Naive thymus-derived CD8-positive, alpha-beta T cell (primary cell): ENCODE data around the gene EVI5L. TPM values are rescaled to one million over a fixed set of nuclear protein-coding genes. Genes with fewer than 3 reads are reported as not detected.

Experiments
- ATAC-seq, 2 donors: fragments of 150-1000 bp; cut with Tn5 transposase in 1 of 2; sonication (Bioruptor Pico), chemical (Tn5 transposase) in 1 of 2; 1 replicate in 1 of 2; 2 replicates in 1 of 2; pipeline ENCODE4 v1.10.0; 2021; ENCODE audit warnings: mild to moderate bottlenecking in 2 of 2, moderate library complexity in 2 of 2
- POLR2A ChIA-PET: fragments of 350-600 bp; sonication (Branson Sonifier 250); formaldehyde crosslinking; loops from one replicate; lab custom pipeline; 2021; ENCODE audit warnings: antibody characterized with exemption; lab: Charles Lee
- DNase-seq, 10 donors: peaks; one replicate each; pipeline versions ENCODE4 v3.0.0 to v3.0.0-alpha.2; 2020 to 2022
- H3K27ac Mint-ChIP-seq, 10 donors: one replicate each; pipeline ENCODE4 v1.8.0; 2020 to 2022; ENCODE audit warnings: mild to moderate bottlenecking in 10 of 10, mixed read lengths in 10 of 10, moderate library complexity in 4 of 10, inconsistent platforms in 1 of 10
- H3K27me3 Mint-ChIP-seq, 5 donors: one replicate each; pipeline ENCODE4 v1.8.0; 2021 to 2022; ENCODE audit warnings: mixed read lengths in 5 of 5
- H3K36me3 Mint-ChIP-seq, 3 donors: one replicate each; pipeline ENCODE4 v1.8.0; 2020 to 2022; ENCODE audit warnings: mixed read lengths in 3 of 3, mild to moderate bottlenecking in 2 of 3, inconsistent platforms in 1 of 3
- H3K4me1 Mint-ChIP-seq, 4 donors: one replicate each; pipeline ENCODE4 v1.8.0; 2021 to 2022; ENCODE audit warnings: mixed read lengths in 4 of 4
- H3K4me3 Mint-ChIP-seq, 10 donors: one replicate each; pipeline ENCODE4 v1.8.0; 2020 to 2022; ENCODE audit warnings: mild to moderate bottlenecking in 10 of 10, mixed read lengths in 10 of 10, moderate library complexity in 6 of 10, inconsistent platforms in 1 of 10
- H3K9me3 Mint-ChIP-seq, 9 donors: one replicate each; pipeline ENCODE4 v1.8.0; 2020 to 2022; ENCODE audit warnings: mixed read lengths in 9 of 9, mild to moderate bottlenecking in 3 of 9, inconsistent platforms in 1 of 9, moderate library complexity in 1 of 9
- polyA plus RNA-seq, 3 donors: library from polyadenylated mRNA; unstranded; fragments of 300-500 nt; fragmentation: Illumina TruSeq; gene quantifications; one replicate each; pipeline ENCODE4 v1.2.3, GENCODE V29; 2021
- total RNA-seq, 8 experiments: library from RNA in 2 of 8; stranded (reverse) in 2 of 8; gene quantifications; one replicate each; pipeline ENCODE4 v1.2.3 and lab custom pipeline; 2021 to 2026

The EVI5L gene
- total and polyA plus RNA-seq, 5 experiments from 2014 or later: 1.1 to 11.5 (median 2.7) TPM

DNA sequence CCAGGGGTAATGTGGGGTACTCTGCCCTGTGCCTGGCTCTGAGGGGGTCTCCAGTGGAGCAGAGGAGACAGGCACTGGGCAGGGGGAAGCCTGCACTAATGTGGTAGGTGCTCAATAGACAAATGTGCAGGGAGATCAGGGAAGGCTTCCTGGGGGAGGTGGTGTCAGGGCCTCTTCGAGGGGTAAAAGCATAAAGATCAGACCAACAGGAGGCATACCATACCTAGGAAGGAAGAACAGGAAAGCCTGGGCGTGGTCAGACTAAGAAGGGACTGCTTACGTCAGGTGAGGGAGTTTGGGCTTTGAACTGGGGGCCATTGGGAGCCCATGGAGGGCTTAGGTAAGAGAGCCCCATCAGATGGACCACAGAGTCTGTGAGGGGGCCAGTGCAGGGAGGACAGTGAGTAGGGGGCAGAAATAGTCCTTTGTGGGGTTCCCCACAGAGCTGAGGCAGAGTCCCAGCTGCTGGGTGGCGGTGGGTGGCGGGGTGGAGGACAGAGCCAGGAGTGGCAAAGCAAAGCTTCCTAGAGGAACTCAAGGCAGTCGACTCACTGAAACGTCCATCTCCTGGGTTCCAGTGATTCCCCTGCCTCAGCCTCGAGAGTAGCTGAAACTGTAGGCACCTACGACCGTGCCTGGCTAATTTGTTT, 35.4 kb downstream of the EVI5L start:
- no peaks in the 10 kb centered on the region for H3K9me3 Mint-ChIP-seq
- no peaks in the 10 kb centered on the region for H3K36me3 Mint-ChIP-seq
- POLR2A ChIA-PET: interaction anchor here (0.8 kb wide), 1 partner anchor 38 kb away, joined by 3 read pairs; the partner anchor contains the start of gene MAP2K7
- ATAC-seq: no peak
- H3K4me1 Mint-ChIP-seq: peaks cover 15 to 34% (median 31%) of the 10 kb centered on the region in 4 donors
- H3K4me3 Mint-ChIP-seq: peak overlapping the region in 5 of 10 donors; percentile 10 to 59 (median 31)
- H3K27ac Mint-ChIP-seq: peak overlapping the region in 4 of 10 donors; percentile 24 to 80 (median 50)
- H3K27me3 Mint-ChIP-seq: peaks cover 0 to 13% (median 0%) of the 10 kb centered on the region in 5 donors
- DNase-seq: no peak

DNA sequence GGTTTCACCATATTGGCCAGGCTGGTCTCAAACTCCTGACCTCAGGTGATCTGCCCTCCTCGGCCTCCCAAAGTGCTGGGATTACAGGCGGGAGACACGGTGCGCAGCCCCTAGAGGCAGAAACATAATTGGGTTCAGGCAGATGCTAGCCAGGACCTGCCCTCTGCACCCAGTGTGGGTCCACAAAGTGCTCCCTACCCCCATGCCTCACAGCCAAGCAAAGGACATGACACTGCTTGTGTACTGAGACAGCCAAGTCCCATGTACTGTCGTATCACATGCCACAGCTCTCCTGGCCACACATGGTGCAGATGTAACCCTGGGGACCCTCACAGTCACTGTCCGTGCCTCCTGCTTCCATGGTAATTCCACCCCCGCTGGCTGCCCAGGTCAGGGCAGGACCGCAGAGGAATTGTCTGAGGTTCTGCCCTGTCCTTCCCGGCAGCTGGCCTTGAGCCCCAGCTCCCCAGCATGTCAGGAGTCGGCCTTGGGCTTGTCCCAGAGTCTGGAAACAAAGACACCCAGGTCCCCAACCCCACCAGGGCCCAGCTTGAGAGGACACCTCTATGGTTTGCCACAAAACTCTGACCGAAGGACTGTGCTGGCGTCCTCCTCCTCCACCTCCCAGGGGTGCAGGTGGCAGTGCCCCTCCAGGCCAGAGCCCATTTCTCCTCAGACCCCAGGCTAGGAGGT, 36.5 kb downstream of the EVI5L start:
- ATAC-seq: no peak
- peak in 1 of 10 donors; percentile 63 for DNase-seq
- H3K9me3 Mint-ChIP-seq: no peaks in the 10 kb centered on the region
- peak overlapping the region in 2 of 10 donors; percentile 10 to 87 for H3K4me3 Mint-ChIP-seq
- H3K27me3 Mint-ChIP-seq: peaks cover 0 to 10% (median 8%) of the 10 kb centered on the region in 5 donors
- no peak overlapping the region for H3K27ac Mint-ChIP-seq
- POLR2A ChIA-PET: interaction anchor here (0.8 kb wide), 1 partner anchor 37 kb away, joined by 3 read pairs; the partner anchor contains the start of gene MAP2K7
- peaks cover 22 to 41% (median 36%) of the 10 kb centered on the region in 4 donors for H3K4me1 Mint-ChIP-seq
- peaks cover 0 to 2% (median 1%) of the 10 kb centered on the region in 3 donors for H3K36me3 Mint-ChIP-seq

DNA sequence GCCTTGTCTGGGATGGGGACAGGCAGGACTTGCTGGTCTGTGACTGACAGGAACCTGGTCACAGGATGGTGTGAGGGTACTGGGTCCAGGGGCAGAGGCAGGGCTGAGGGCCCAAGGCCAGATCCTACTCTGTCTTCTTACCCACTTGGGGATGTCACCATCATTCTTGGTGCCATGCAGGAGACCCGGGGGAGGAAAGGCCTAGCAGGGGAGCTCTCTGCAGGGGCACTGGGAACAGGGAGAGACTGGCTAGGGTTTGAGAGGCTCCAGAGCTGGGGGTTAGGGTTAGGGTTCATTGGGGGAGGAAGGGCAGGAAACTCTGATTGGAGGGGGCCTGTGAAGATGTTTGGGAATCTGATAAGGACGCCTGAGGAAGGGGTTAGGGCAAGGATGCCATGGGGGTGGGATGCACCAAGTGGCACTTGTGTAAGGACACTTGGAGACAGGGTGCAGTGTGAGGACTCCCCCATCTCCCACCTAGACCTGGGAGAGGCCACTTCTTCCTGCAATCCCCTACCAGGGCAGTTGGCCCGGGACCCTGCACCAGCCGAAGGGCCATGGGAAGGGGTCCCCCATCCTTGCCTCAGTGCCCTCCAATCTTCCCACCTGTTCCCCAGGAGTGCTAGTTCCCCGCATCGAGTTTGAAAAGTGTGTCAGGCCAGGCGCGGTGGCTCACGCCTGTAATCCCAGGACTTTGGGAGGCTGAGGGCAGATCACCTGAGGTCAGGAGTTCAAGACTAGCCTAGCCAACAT, 37.2 kb downstream of the EVI5L start:
- Mint-ChIP-seq H3K36me3 (peaks cover 0 to 2% (median 1%) of the 10 kb centered on the region in 3 donors), H3K4me3 (peak overlapping the region in 7 of 10 donors; percentile 9 to 87 (median 24)), H3K9me3 (no peaks in the 10 kb centered on the region), H3K27ac (peak overlapping the region in 1 of 10 donors; percentile 29), H3K4me1 (peaks cover 28 to 48% (median 40%) of the 10 kb centered on the region in 4 donors), H3K27me3 (peaks cover 0 to 16% (median 11%) of the 10 kb centered on the region in 5 donors)
- DNase-seq (no peak), ATAC-seq (no peak)
- POLR2A ChIA-PET: interaction anchor here (2.6 kb wide), 1 partner anchor 37 kb away, joined by 17 read pairs; the partner anchor contains the start of gene MAP2K7

DNA sequence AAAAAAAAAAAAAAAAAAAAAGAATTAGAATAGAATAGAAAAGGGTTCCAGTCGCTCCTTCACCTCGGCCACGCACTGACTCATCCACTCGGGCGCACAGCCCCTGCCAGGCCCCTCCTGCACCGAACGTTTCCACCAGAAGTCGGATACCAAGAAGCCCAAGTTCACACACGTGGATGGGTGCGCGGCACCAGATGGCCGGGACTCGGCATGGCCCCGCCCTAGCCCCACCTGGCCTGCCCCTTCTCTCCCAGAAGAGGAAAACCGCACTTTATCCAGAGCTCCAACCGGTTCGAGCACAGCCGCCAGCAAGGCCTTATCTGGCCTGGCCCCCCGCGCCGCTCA, 38.3 kb downstream of the EVI5L start:
- DNase-seq (peak in 3 of 10 donors; percentile 25 to 66 (median 34)), ATAC-seq (no peak)
- H3K9me3 Mint-ChIP-seq: no peaks in the 10 kb centered on the region
- peaks cover 30 to 55% (median 44%) of the 10 kb centered on the region in 4 donors for H3K4me1 Mint-ChIP-seq
- H3K4me3 Mint-ChIP-seq: peak overlapping the region; percentile 36 to 87 (median 82)
- H3K36me3 Mint-ChIP-seq: peaks cover 0 to 2% (median 1%) of the 10 kb centered on the region in 3 donors
- POLR2A ChIA-PET: interaction anchor here (0.5 to 2.6 kb wide), 11 partner anchors 7 to 1226 kb away, joined by 3 to 29 read pairs (median 5); partner anchors contain the start of genes EVI5L, MAP2K7, SNAPC2 and TIMM44
- peaks cover 0 to 22% (median 13%) of the 10 kb centered on the region in 5 donors for H3K27me3 Mint-ChIP-seq
- H3K27ac Mint-ChIP-seq: peak overlapping the region in 5 of 10 donors; percentile 7 to 92 (median 80)

DNA sequence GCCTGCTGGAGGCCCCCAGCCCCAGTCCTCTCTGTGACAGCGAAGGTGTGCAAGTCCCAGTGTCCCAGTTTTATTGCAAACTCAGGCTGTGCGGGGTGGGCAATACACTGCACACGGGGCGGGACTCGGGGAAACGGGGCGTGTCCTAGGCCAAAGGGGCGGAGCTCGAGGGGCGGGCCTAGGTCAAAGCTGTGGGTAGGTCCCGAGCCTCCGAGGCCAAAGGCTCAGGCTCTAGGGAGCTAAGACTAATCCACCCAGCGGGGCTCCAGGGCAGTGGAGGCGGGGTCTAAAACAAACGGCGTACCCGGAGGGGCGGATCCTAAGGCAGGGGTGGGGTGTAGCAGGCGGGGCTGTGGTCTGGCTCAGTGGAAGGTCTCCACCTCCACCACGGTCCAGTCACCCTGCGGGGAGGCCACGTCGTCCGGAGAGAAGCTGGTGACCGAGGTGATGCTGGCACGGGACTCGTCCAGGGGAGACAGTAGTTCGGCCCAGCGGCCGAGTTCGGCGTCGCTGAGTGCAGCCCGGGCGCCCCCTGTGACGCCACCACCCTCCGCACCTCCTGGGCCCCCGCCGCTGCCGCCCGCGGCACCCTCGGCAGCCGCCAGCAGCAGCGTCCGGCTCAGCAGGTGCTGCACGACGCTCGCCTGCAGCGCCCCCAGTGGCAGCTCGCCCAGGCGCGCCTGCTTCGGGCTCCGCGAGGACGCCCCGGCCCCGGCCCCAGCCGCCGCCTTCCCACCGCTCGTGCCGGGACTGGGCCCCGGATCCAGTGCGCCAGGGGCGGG, 38.8 kb downstream of the EVI5L start:
- H3K4me1 Mint-ChIP-seq: peaks cover 30 to 60% (median 46%) of the 10 kb centered on the region in 4 donors
- ATAC-seq: peak; percentile 77 to 79
- H3K4me3 Mint-ChIP-seq: peak overlapping the region; percentile 73 to 91 (median 83)

DNA sequence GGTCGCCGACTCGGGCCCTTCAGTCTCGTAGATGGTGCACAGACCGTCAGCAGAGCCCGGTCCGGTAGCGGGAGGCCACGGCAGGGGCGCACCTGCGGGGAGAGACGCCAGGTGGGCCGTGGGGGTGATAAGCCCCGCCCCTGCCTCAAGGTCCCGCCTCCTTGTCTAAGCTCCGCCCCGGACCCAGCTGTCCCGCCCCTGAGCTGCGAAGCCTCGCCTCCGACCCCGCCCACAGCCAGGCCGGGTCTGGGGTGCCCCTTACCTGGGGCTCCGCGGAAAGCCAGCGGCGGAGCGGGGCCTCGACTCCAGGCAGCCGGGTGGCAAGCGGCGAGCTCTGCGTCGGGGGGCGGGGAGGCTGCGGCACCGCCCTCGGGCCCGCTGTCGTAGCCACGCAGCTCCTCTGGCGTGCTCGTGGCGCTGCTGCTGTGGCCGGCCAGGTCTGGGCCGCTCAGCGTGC, 39.5 kb downstream of the EVI5L start:
- Mint-ChIP-seq H3K27ac (peak overlapping the region in 6 of 10 donors; percentile 65 to 85 (median 81)), H3K27me3 (peaks cover 0 to 26% (median 13%) of the 10 kb centered on the region in 5 donors), H3K9me3 (no peaks in the 10 kb centered on the region), H3K4me3 (peak overlapping the region; percentile 54 to 91 (median 80)), H3K4me1 (peaks cover 30 to 59% (median 45%) of the 10 kb centered on the region in 4 donors), H3K36me3 (peaks cover 0 to 2% (median 1%) of the 10 kb centered on the region in 3 donors)
- peak; percentile 59 to 67 for ATAC-seq
- POLR2A ChIA-PET: interaction anchor here (0.6 to 2.6 kb wide), 15 partner anchors 9 to 521 kb away, joined by 3 to 29 read pairs (median 5); partner anchors contain the start of genes ARHGEF18, EVI5L, MAP2K7 and SNAPC2
- peak; percentile 74 to 99 (median 86) for DNase-seq

More for the DNA sequence above, 38.8 kb downstream of the EVI5L start:
- Mint-ChIP-seq H3K27me3 (peaks cover 0 to 26% (median 13%) of the 10 kb centered on the region in 5 donors), H3K27ac (peak overlapping the region in 9 of 10 donors; percentile 48 to 93 (median 85)), H3K36me3 (peaks cover 0 to 2% (median 1%) of the 10 kb centered on the region in 3 donors), H3K9me3 (no peaks in the 10 kb centered on the region)
- POLR2A ChIA-PET: interaction anchor here (0.6 to 2.6 kb wide), 17 partner anchors 8 to 520 kb away, joined by 3 to 29 read pairs (median 5); partner anchors contain the start of genes ARHGEF18, EVI5L, MAP2K7 and SNAPC2
- DNase-seq: peak in 9 of 10 donors; percentile 76 to 94 (median 89)

DNA sequence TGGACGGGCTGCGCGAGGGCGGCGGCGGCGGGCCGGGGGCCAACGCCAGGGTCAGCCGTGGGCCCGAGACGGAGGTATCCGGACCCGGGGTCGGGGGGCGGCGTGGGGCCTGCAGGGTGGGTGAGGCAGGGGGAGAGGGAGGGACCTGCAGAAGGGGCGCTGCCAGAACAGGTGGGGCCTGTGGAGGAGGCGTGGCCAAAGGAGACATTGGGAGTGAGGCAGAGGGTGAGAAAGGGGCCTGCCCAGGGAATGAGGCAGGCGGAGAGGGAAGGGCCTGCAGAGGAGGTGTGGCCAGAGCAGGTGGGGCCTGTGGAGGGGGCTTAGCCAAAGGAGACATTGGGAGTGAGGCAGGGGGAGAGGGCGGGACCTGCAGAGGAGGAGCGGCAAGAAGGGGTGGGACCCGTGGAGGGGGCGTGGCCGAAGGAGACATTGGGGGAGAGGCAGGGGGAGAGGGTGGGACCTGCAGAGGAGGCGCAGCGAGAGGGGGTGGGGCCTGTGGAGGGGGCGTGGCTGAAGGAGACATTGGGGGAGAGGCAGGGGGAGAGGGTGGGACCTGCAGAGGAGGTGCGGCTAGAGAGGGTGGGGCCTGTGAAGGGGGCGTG, 40.0 kb downstream of the EVI5L start:
- ATAC-seq: peak; percentile 15 to 20
- DNase-seq: peak in 8 of 10 donors; percentile 64 to 86 (median 72)
- POLR2A ChIA-PET: interaction anchor here (0.9 to 2.6 kb wide), 13 partner anchors 9 to 521 kb away, joined by 3 to 29 read pairs (median 6); partner anchors contain the start of genes ARHGEF18, EVI5L, MAP2K7 and SNAPC2
- Mint-ChIP-seq H3K27me3 (peaks cover 0 to 26% (median 15%) of the 10 kb centered on the region in 5 donors), H3K4me1 (peaks cover 28 to 58% (median 46%) of the 10 kb centered on the region in 4 donors), H3K27ac (peak overlapping the region in 7 of 10 donors; percentile 63 to 91 (median 80)), H3K9me3 (no peaks in the 10 kb centered on the region), H3K36me3 (peaks cover 0 to 2% (median 1%) of the 10 kb centered on the region in 3 donors), H3K4me3 (peak overlapping the region; percentile 69 to 87 (median 76))

DNA sequence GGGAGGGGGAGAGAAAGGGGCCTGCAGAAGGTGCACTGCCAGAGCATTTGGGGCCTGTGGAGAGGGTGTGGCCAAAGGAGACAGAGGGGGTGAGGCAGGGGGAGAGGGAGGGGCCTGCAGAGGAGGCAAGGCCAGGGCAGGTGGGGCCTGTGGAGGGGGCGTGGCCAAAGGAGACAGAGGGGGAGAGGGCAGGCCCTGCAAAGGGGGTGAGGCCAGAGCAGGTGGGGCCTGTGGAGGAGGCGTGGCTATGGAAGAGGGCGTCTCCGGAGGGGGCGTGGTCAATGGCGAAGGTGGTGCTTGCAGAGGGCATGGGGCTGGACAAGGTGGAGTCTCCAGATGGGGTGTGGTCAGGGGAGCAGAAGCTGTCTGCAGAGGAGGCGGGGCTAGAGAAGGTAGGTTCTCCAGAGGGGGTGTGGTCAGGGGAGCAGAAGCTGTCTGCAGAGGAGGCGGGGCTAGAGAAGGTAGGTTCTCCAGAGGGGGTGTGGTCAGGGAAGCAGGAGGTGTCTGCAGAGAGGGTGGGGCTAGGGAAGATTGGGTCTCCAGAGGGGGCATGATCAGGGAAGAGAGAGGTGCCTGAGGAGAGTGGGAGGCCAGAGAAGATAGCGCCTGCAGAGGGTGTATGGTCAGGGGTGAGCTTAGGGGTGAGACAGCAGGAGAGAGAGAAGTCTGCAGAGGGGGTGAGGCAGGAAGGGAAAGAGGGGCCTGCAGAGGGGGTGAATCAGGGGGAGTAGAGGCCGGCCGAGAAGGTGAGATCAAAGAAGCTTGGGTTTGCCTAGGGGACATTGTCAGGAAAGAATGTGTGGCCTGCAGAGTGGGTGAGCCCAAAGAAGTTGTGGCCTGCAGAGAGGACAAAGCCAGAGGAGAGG, 40.8 kb downstream of the EVI5L start:
- Mint-ChIP-seq H3K27ac (peak overlapping the region in 5 of 10 donors; percentile 35 to 91 (median 57)), H3K36me3 (peaks cover 0 to 2% (median 1%) of the 10 kb centered on the region in 3 donors), H3K27me3 (peaks cover 0 to 24% (median 12%) of the 10 kb centered on the region in 5 donors), H3K9me3 (no peaks in the 10 kb centered on the region), H3K4me1 (peaks cover 23 to 52% (median 42%) of the 10 kb centered on the region in 4 donors), H3K4me3 (peak overlapping the region in 9 of 10 donors; percentile 50 to 87 (median 73))
- ATAC-seq (no peak), DNase-seq (peak in 8 of 10 donors; percentile 54 to 82 (median 61))
- POLR2A ChIA-PET: interaction anchor here (0.7 kb wide), 2 partner anchors 9 to 45 kb away, joined by 5 to 6 read pairs; no protein-coding TSS in a partner anchor

DNA sequence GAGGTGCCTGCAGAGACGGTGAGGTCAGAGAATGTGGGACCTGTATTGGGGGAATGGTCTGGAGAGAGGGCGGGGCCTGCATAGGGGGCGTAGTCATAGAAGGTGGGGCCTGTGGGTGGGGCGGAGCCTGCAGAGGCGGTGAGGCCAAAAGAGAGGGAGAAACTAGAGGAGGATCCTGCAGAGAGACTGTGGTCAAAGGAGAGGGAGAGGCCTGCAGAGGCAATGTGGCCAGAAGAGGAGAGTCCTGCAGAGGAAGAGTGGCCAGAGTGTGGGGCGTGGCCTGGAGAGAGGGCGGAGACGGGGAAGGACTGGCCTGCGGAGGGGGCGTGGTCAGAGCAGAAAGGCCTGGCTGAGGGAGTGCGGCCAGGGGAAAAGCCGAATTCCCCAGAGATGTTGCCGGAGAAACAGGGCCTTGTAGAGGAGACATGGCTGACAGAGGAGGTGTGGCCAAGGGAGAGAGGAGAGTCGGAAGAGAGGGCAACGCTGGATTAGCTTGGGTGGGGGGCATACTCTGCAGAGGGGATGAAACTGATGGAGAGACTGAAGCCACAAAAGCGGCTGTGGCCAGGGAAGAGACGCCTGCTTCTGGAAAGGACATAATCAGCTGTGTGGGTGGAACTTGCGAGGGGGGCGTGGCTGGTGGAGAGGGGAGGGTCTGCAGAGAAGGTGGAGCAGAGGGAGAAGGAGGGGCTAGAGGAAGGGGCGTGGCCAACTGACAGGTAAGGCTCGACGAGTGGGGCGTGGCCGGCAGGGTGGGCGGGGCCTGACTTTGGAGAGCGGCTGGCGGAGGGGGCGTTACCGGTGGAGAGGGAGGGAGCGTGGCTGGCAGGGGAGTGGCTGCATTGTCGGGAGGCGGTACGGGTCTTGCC, 41.7 kb downstream of the EVI5L start:
- ATAC-seq: peak in 1 of 2 donors; percentile 7
- H3K27me3 Mint-ChIP-seq: peaks cover 0 to 24% (median 12%) of the 10 kb centered on the region in 5 donors

More for the DNA sequence above, 41.7 kb downstream of the EVI5L start:
- POLR2A ChIA-PET: interaction anchor here (0.5 kb wide), 1 partner anchor 196 kb away, joined by 3 read pairs; no protein-coding TSS in a partner anchor
- Mint-ChIP-seq H3K4me1 (peaks cover 23 to 52% (median 43%) of the 10 kb centered on the region in 4 donors), H3K4me3 (peak overlapping the region; percentile 38 to 87 (median 70)), H3K27ac (peak overlapping the region in 5 of 10 donors; percentile 35 to 92 (median 73)), H3K9me3 (no peaks in the 10 kb centered on the region), H3K36me3 (peaks cover 0 to 2% (median 1%) of the 10 kb centered on the region in 3 donors)
- peak; percentile 75 to 94 (median 89) for DNase-seq
